AG04449 (cell line): Measurements from ENCODE around the gene DGLUCY.

ENCODE experiments used
- CTCF ChIA-PET: fragments of 350-600 bp; formaldehyde crosslinking; extraction: SDS; loops from one replicate; lab custom pipeline; 2021; ENCODE audit warnings: antibody characterized with exemption; lab: Yijun Ruan, JAX
- POLR2A ChIA-PET: fragments of 400-600, 350-600 bp; formaldehyde crosslinking; extraction: SDS; loops from one replicate; lab custom pipeline; 2020; ENCODE audit warnings: antibody characterized with exemption, inconsistent platforms; lab: Yijun Ruan, JAX
- DNase-seq: peaks from one replicate; pipeline ENCODE4 v3.0.0-alpha.2; 2010; ENCODE audit warnings: low read depth, low spot score
- H3K4me3 ChIP-seq: 2 replicates; pipeline ENCODE4 v1.5.1; 2011; ENCODE audit warnings: low read depth, mild to moderate bottlenecking, control low read depth, low read length
- TF ChIP-seq, protein P1 (sequence below): IDR thresholded peaks from one replicate; pipeline ENCODE4 v1.5.1; 2011; ENCODE audit warnings: mild to moderate bottlenecking, moderate library complexity, low read length, control low read depth, inconsistent platforms; ENCODE audit not compliant: insufficient read depth; ENCODE audit errors: missing control alignments

Gene DGLUCY

DNA sequence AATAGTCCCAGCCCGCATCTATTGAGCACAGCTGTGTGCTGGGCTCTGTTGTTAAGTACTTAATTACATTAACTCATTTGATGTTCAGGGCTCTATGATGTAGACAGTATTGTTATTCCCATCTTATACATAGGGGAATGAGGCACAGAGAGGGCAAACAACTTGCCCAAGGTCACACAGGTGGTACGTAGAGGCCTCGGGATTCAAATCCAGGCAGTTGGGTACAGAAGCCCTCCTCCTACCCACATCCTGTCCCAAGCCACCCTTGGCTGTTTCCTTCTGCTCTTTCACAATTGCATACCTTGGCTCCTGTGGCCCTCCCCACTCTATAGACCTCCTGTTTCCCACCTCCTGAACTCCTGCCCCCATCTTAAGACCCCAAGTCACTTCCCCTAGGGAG lies 140.6 kb downstream of the DGLUCY start:
- no peak for DNase-seq
- POLR2A ChIA-PET: no interaction called here
- CTCF ChIA-PET: no interaction called here
- TF ChIP-seq, protein P1, sequence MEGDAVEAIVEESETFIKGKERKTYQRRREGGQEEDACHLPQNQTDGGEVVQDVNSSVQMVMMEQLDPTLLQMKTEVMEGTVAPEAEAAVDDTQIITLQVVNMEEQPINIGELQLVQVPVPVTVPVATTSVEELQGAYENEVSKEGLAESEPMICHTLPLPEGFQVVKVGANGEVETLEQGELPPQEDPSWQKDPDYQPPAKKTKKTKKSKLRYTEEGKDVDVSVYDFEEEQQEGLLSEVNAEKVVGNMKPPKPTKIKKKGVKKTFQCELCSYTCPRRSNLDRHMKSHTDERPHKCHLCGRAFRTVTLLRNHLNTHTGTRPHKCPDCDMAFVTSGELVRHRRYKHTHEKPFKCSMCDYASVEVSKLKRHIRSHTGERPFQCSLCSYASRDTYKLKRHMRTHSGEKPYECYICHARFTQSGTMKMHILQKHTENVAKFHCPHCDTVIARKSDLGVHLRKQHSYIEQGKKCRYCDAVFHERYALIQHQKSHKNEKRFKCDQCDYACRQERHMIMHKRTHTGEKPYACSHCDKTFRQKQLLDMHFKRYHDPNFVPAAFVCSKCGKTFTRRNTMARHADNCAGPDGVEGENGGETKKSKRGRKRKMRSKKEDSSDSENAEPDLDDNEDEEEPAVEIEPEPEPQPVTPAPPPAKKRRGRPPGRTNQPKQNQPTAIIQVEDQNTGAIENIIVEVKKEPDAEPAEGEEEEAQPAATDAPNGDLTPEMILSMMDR: no peak
- H3K4me3 ChIP-seq: no peak overlapping the region

DNA sequence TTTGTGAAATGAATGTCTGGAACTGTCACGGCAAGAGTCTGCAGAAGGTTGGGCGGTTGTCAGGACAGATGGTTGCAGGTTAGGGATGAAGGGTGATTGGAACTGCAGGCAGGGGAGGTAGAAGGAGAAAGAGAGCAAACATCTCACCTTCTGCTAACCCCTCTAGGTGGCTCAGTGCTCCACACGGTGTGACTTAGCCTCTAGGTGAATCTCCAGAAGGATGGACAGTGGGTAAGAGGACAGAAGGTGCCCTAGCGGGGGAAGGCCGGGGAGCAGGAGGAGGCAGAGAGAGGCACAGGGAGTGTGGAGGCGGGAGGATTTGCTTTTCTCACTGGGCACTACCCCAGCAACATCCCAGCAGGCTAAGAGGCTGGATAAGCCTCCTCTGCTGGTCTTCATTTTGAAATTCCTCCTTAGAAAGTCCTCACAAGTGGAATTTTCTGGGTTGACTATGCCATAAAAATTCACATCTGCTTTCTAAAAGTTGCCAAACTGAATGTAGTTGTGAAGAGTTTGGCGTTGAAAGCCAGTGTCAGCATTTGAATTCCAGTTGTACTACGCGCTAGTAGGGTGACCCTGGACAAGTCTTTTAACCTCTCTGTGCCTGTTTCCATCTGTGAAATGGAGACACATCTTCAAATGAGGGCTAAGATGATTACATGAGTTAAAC lies 141.3 kb downstream of the DGLUCY start:
- no peak for DNase-seq
- POLR2A ChIA-PET: no interaction called here
- H3K4me3 ChIP-seq: no peak overlapping the region
- CTCF ChIA-PET: interaction anchor here (1.3 to 1.7 kb wide), 2 partner anchors 32 to 81 kb away, joined by 4 to 7 read pairs; no protein-coding TSS in a partner anchor
- TF ChIP-seq, protein P1: no peak

DNA sequence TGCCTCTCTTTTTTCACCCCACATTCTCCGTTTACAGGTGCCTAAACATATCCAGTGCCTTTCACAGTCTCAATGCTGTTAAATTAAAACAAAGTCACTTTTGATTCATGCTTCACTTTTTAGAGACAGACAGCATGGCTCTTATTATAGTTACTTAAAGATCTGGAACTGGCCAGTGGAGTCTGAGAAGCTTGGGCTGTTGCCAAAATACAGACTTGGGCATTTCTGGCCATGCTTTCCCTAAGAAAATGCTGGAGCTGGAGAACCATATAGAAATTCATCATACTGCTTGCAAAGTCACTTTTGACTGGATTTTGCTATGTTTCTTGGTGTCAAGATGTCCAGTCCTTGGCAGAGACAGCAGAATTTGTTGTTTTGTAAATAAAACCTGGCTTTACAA lies 142.8 kb downstream of the DGLUCY start:
- ChIA-PET CTCF (interaction anchor here (0.9 to 1.9 kb wide), 4 partner anchors 14 to 83 kb away, joined by 3 to 7 read pairs (median 5); no protein-coding TSS in a partner anchor), POLR2A (no interaction called here)
- no peak for DNase-seq
- no peak overlapping the region for H3K4me3 ChIP-seq
- TF ChIP-seq, protein P1: no peak

DNA sequence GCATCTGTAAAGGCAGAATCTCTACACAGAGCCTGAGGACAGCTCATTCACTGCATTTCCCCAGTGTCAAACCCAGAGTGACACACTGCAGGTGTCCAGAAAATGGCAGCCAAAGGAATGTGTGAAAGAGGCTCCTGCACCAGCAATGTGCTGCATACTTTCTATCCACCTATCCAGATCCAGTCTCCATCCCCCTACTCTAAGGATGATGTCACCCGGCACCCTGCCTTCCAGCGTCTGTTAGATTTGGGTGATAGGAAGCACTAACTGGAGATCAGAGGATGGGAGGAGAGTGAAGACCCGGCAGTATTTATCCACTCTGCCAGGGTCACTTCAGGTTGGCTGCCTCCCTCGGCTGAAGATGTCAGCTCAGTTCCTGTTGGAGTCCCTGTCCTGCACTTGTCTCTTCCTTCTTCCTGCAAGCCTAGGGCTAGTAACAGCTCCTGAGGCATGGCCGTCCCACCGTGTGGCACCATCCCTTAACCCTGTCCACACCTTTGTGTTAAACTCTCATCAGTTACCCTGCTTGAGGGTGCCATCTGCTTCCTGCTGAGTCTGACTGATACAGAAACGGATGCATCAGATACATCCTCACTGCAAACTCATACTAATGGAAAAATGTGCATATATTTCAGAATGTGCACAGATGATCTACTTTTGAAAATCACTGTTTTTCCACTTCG lies 143.6 kb downstream of the DGLUCY start:
- TF ChIP-seq, protein P1: no peak
- ChIA-PET CTCF (interaction anchor here (0.9 to 1.9 kb wide), 4 partner anchors 13 to 84 kb away, joined by 3 to 7 read pairs (median 5); no protein-coding TSS in a partner anchor), POLR2A (no interaction called here)
- H3K4me3 ChIP-seq: no peak overlapping the region
- DNase-seq: no peak

DNA sequence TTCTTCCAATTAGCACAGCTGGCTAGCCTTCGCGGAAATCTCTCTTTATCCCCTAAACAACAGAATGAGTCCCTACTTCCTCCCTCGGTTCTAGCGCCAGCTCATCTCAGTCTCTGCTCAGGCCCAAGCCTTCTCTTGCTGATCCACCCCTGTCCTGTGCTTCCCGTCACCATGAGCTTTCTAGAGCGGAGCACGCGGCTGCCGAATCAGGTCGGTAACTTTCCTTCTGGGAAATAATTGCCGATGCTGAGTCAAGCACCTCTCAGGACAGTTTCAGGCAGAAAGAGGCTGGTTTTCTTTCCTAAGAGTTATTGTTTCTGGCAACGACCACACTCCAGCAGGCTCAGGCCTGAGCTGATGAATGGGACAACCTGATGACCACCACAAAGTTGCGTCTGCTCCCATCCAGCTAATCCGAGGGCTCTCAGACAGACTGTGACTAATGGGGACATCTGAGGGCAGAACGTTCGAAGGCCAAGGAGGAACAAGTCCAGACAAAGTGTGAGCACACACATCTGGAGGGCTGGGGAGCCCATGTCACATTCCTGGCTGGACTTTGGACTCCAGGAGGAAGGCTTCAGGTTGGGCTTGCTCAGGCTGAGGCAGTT lies 144.2 kb downstream of the DGLUCY start:
- ChIA-PET POLR2A (interaction anchor here (0.7 kb wide), 1 partner anchor 14 kb away, joined by 3 read pairs; the partner anchor contains the start of gene GPR68), CTCF (interaction anchor here (1.3 to 1.9 kb wide), 2 partner anchors 27 to 81 kb away, joined by 4 to 6 read pairs; no protein-coding TSS in a partner anchor)
- TF ChIP-seq, protein P1: no peak
- H3K4me3 ChIP-seq: no peak overlapping the region
- no peak for DNase-seq
